Left forelimb (tissue), 1 donor: ENCODE data around the gene GALNT12.

Experiments used
- DNase-seq: peaks from one replicate; pipeline ENCODE4 v3.0.0-alpha.2; 2018; ENCODE audit warnings: low spot score

GALNT12 gene

DNA sequence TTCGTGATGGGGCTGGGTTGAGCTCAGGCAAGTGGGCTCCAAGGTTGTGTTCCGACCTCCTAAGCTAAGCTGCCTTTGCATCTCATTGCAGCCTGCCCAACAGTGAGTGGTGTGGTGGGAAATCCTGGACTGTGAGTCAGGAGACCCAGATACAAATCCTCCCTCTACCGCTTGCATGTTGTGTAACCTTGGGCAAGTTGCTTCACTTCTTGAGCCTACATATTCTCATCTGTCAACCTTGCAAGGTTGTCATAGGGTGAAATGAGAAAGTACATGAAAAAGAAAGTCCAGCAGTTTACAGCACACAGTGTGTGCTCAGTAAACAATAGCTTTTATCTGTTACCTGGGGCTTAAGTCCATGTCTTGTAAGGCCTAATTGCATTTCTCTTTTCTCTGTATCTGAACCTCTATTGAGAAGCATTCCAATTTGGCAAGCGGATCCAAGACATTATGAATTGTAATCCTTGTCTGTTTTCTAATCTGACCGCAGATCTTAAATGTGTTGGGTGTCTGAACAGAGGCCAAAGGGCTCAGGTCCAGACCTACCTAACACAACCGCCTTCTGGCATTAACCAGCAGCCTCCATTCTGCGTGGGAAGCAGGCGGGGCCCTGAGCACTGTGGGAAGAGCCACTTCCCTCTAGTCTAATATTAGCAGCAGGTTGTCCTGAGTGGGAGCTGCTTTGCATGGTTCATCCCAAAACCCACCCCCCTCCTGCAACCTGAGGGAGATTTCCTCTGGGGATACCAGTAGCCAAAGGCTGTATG is 1.8 kb upstream of the GALNT12 start:
- no peak for DNase-seq

DNA sequence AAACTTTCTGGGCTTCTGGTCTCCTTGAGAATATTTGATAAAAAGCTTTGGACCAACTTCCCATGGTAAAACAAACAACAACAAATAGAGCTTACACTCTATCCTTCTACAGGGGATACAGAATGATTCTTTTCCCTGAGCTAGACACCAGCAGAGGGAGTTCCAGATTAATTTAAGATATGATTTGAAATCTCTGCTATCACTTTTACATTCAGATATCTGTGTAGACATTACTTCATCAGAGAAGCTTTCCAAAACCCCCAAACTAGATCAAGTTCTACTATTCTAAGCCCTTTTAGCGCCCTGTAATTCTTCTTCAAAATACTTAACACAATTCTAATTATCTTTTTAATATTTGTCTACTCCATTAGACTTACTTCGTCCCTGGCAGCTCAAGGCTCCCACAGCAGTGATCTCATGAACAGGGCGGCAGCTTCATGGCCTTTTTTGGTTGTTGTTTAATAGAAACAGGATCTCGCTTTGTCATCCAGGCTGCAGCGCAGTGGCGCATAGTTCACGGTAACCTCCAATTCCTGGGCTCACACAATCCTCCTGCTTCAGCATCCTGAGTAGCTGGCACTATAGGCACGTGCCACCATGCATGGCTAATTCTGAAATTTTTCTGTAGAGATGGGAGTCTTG is 955 bp upstream of the GALNT12 start:
- no peak for DNase-seq

DNA sequence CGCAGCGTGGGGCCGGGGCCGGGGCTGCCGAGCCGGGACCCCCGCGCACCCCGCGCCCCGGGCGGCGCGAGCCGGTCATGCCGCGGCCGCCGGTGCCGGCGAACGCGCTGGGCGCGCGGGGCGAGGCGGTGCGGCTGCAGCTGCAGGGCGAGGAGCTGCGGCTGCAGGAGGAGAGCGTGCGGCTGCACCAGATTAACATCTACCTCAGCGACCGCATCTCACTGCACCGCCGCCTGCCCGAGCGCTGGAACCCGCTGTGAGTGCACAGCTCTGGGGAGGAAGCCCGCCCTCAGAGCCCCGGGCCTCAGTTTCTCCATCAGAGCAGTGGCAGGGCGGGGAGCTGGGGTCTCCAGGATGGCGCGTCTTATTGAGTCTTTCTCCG is 335 bp downstream of the GALNT12 start:
- no peak for DNase-seq

DNA sequence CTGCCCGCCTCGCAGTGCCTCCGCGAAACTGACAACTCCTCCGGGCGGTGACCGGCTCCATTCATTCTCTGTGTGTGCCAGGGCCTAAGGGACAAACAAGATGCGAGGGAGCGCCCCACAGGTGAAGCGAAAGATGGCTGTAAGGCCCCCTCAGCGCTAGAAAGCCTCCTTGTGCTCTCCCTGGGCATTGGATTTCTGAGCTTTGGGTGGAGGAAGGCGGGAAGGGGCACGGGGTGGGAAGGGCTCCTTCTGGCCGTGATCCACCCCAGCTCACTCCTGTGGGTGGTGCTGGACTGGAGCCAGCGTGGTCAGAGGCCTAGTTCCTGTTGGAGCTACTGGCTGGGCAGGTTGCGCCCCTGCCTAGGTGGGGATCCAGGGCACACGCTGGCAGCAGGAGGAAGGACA is 943 bp downstream of the GALNT12 start:
- no peak for DNase-seq

DNA sequence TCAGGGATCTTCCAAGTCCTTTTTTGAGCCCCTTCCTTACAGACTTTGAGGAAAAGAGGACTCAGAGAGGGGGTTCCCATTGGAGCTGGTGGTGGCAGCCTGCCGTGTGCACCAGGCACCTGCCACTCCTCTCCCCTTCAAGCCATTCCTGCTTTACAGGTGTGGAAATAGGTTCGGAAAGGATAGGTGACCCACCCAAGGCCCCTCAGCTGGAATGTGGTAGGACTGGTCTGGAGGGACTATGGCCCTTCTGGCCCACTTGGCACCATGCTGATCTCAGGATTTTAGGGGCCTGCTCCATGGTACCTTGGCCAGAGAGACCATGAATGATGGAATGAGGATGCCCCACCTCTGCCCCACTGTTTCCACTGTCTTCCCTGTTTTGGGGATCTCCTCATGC is 1.4 kb downstream of the GALNT12 start:
- no peak for DNase-seq

DNA sequence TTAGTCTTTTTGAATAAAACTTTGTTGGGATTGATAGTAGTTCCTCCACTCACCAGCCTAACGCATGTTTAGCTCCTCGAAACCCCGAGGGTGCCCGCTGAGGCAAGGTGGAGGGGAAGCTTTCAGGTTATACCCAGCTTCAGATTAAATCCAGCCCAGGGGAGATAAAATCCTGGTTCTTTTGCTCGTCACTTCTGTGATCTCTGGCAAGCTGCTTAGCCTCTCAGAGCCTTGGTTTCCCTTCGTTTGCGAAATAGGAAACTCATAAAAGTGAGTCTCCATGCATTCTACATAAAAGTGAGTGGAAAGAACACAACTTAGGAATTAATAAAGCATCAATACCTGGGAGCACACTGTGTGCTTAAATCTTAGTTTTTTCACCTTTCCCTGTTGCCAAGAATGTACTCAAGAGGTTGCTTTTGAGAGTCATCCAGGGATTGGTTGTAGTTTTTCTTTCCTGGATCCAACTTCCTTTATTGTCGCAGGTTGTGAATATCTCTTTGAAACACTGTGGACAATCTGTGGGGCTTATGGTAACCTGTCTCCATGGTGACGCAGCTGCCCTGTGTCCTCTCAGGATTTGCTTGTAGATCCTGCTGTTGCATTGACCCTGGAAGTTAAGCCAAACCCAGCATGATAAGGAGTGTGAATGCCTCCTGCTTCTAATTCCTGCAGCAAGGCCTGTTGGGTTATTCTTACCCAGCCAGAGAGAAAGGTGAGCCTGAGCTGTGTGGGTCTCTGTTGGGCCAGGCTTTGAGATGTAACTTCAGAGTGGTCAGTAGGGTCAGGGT is 2.0 kb downstream of the GALNT12 start:
- no peak for DNase-seq

DNA sequence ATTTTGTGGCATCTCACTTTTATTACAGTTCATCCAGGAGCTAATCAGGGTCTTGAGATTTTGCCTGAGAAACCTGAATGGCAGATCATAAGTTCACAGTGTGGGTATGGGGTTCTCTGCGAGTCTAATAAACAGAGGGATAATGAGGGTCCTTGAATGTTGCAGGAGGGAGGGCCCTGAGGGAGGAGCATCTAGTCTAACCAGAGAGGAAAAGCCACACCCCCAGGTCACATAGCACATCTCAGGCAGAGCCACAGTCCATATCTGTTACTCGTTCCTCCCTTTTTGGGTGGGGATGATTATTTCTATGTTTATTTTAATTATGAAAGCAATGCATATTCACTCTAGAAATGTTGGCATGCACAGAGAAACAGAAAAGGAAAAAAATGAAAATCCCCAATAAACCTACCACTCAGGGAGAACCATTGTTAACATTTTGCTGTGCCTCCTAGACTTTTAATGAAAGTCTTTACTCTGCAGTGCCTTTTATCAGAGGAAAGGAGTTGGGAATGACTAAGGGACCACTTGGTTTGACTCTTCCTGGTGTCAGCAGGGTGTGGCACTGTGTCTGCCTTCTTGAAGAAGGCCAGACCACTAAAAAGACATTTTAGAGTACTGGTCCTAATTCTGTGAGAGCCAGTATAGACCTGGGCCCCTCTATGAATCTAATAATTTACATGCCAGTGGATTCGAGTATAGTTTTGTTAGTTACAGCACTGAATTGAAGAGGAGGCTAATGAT is 2.8 kb downstream of the GALNT12 start:
- no peak for DNase-seq

DNA sequence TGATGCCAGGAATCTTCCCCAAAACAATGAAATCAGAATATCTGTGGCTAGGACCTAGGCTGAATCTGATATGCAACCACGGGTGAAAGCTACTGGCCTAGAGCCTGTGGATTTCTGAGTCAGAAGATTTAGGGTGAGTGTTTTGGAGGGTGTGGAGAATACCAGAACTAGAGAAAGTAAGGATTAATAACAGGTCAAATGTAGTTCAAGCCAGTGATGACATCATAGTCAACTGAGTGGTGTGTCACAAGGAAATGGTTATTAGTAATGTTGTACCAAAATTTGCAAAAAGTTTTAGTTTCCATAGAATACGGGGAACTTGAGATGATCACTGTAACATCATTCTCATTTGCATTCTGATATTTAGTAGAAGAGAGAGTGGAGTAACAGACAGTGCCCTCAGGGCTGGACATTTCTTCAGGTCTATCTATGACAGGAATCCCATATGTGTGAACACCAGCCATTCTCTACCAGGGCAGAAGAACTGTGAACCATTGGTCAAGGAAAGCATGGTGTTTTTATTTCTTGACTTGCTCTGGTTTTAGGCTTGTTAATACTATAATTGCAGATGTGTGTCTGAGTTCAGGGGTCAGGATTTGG is 3.7 kb downstream of the GALNT12 start:
- DNase-seq = no peak

DNA sequence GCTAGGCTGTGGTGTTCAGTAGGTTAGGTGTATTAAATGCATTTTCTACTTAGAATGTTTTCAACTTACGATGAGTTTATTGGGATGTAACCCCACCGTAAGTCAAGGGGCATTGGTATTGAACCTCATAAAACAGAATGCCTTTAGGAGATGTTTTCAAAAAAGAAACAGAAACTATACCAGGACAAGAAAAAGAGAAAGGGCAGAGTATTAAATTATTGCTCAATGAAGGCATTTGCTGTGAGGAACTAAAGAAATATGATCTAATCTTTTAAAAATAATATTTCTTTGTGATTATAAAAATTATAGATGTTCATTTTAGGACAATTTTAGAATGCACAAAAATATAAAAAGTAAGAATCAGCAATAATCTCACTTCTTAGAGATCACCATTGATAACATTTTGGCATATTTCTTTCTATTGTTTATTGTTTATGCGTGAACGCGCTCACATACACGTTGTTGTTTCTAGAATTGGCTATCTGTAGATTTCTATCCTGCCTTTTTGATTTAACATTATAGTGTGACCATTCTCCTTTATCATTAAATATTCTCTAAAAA is 8.0 kb downstream of the GALNT12 start:
- DNase-seq = no peak

DNA sequence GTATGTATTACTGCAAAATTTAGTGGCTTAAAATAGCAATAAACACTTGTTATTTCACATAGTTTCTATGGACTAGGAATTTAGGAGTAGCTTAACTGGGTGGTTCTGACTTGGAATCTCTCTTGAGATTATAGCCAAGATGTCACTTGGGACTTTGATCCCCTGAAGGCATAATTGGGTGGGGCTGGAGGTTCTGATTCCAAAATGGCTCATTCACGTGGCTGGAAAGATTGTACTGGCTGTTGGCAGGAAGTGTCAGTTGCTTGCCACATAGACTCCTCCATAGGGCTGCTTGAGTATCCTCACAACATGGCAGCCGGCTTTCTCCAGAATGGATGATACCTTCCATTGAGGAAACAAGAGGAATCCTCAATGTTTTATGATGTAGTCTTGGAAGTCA is 11.3 kb downstream of the GALNT12 start:
- no peak for DNase-seq

DNA sequence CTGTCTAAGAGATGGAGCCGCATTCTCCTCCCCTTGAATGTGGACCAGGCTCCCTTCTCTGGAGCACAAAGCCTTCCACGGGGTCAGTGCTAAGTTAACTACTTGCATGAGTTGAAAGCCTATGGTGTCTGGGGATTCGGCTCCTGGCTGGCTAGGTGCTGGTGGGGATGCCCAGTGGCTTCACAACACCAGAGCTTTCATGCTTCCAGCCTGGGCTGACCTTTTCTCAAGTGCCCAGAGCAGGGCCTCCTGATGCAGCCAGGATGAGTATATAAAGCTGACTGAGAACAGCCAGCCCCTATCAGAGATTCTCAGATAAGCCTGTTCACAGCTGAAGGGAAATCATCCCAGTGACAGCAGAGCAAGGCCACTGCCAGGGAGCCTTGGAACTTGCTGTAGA is 11.8 kb downstream of the GALNT12 start:
- DNase-seq = no peak

DNA sequence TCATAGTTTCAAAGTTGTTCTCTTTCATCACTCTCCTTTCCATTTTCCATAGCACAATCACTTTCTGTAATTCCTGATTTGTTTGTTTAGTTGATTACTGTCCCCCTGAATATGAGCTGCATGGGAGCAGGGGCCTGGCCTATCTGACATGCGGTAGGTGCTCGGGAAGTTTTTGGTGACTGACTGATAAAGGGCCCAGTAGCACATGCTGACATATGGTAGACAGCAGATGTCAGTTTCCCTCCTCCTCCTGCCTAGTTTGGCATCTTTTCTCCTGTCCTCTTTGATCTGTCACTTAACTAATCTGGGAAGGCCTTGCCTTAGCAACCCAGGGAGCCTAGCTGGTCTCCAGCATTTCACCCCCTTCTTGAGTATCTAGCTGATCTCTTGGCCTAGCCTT is 14.4 kb downstream of the GALNT12 start:
- no peak for DNase-seq

DNA sequence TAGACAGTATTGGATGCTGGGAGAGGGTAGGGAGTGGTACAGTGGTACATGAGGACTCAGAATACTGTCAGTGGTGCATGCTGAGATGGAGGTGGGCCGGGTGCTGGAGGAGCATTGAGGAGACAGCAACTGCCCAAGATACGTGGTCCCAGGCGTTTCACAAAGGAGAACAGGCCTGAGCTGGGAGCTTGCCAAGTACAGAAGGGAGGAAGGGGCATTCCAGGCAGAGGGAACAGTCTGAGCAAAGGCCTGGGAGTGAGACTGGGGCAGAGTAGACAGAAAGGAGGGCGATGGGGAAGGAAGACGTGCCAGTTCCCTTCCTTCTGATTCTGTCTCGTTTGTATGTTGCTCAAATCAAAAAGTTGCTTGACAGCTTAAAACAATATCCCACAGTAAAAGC is 15.2 kb downstream of the GALNT12 start:
- DNase-seq = no peak

DNA sequence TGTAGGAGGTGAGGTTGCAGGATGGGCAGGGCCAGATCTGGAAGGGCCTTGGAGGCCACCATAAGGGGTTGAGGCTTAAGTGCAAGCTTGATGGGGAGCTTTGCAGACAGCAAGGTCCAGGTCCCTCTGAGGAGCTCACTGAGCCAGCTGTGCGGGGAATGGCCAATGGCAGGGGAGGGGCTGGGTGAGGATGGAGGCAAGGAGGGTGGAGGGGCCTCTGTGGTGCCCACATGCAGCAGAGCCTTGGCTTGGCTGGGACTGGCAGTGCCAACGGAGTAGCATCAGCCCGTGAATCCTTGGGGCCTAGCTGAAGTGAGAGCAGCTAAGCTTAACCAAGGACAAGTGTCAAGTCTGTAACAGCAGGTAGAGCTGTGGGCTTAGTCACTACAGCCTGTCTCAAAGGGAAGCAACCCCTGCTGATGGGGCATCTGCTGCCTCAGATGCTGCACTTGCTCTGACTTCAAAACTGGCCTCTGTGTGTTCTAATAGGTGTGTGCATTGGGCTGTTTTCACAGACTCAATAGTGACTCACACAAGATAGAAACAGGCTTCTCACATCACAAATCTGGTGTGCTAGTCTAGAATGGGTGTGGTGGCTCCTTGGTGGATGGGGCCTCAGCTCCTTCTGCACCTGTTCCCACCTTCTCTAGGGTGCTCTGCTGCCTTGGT is 16.3 kb downstream of the GALNT12 start:
- DNase-seq = no peak

DNA sequence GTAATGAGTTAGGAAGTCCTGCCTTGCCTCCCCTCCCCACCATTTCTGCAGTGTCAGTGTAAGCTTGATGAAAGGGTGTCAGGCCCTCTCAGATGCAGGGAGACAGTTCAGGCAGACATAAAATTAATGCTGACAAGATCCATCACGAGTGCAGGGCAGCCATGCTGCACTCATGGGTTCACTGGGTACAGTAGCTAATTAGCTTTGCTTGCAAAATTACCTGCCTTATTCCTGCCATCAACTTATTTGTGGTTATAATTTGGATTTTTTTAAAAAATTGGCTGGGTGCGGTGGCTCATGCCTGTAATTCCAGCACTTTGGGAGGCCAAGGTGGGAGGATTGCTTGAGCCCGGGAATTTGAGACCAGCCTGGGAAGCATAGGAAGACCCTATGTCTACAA is 17.9 kb downstream of the GALNT12 start:
- no peak for DNase-seq

DNA sequence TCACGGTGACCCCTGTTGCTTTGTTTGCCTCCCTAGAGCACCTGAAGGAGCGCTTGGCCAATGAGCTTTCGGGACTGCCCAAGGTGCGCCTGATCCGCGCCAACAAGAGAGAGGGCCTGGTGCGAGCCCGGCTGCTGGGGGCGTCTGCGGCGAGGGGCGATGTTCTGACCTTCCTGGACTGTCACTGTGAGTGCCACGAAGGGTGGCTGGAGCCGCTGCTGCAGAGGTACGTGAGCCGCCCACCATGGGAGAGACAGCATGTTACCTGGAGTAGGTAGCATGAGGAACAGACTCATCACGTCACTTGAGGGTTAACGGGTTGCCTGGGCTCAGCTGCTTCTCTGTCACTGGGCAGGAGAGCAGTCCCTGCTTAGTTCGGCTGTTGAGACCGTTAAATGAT is 19.2 kb downstream of the GALNT12 start:
- DNase-seq = no peak

DNA sequence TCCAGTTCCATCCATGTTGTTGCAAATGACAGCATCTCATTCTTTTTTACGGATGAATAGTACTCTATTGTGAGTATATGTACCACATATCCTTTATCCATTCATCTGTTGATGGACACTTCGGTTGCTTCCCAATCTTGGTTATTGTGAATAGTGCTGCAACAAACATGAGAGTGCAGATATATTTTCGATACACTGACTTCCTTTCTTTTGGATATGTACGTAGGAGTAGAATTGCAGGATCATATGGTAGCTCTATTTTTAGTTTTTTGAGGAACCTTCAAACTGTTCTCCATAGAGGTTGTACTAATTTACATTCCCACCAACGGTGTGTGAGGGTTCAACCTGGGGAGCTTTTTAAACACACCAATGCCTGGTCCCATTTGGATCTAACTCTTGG is 22.3 kb downstream of the GALNT12 start:
- no peak for DNase-seq

DNA sequence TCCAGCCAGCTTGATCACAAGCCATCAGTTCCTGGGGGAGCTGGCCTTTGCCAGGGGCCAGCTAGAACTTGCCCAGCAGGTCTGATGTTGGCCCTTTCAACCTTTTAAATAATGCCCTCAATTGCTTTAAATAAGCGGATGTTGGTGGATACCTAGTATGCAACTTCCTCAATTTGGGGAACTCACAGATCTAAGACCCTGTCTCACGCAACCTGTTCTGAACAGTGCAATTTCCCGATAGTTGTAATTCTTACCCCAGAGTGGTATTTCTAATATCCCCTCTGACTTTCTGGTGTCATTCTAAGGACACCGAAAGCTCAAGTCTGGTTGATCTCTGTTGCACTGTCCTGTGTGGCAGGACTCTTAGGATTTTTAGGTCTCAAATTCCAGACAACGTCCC is 23.1 kb downstream of the GALNT12 start:
- no peak for DNase-seq

DNA sequence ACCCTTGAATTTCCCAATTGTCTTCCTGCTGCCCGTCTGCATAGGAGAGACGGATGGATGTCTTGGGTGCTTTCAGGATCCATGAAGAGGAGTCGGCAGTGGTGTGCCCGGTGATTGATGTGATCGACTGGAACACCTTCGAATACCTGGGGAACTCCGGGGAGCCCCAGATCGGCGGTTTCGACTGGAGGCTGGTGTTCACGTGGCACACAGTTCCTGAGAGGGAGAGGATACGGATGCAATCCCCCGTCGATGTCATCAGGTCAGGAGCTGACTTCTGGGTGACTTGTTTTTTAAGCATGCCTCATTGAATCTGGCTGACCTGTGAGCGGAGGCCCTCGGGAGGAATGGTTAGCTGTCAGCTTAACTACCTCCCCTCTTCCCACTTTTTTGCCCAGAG is 24.2 kb downstream of the GALNT12 start:
- no peak for DNase-seq

DNA sequence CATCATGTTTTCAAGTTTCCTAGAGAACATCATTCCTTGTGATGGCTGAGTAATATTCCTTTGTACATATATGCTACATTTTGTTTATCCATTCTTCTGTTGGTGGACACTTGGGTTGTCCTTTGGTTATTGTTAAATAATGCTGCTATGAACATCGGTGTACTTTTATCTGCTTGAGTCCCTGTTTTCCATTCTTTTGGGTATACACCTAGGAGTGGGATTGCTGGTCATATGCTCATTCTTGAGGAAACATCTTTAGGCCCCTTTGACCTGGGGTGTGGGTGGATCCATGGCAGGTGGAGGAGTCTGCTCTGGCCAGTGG is 25.3 kb downstream of the GALNT12 start:
- no peak for DNase-seq
